CD4-positive, alpha-beta T cell (primary cell): ENCODE results near the gene MYH3. TPM values are rescaled to one million over a fixed set of nuclear protein-coding genes. Genes with fewer than 3 reads are reported as not detected.

Experiments used
- ATAC-seq: fragments of 200-7000 bp; cut with Tn5 transposase; one replicate; pipeline ENCODE4 v1.10.0; 2022; ENCODE audit warnings: mild to moderate bottlenecking; ENCODE audit not compliant: poor library complexity
- CTCF ChIA-PET: fragments of 350-600 bp; sonication (Branson Sonifier 250); formaldehyde crosslinking; loops from one replicate; lab custom pipeline; 2021; ENCODE audit warnings: antibody characterized with exemption, inconsistent platforms; lab: Charles Lee
- POLR2A ChIA-PET: fragments of 350-600 bp; sonication (Branson Sonifier 250); formaldehyde crosslinking; loops from one replicate; lab custom pipeline; 2021; ENCODE audit warnings: antibody characterized with exemption, inconsistent platforms; lab: Charles Lee
- DNase-seq, 14 experiments: peaks; one replicate each; pipeline ENCODE4 v3.0.0-alpha.2; 2013 to 2020; ENCODE audit warnings: mixed read lengths in 2 of 14
- H3K27ac ChIP-seq, 2 donors: one replicate each; pipeline versions ENCODE4 v1.5.1 to v1.7.0; 2013; ENCODE audit warnings: low read length in 2 of 2, low read depth in 1 of 2, mild to moderate bottlenecking in 1 of 2
- H3K27me3 ChIP-seq, 2 experiments: 1 replicate in 1 of 2; 2 replicates in 1 of 2; pipeline versions ENCODE4 v1.6.1 to v1.7.0; 2013; ENCODE audit warnings: low read length in 2 of 2, control low read depth in 1 of 2, mild to moderate bottlenecking in 1 of 2, moderate library complexity in 1 of 2; ENCODE audit not compliant: insufficient read depth in 2 of 2, control insufficient read depth in 1 of 2
- H3K36me3 ChIP-seq: one replicate; pipeline ENCODE4 v1.6.1; 2013; ENCODE audit warnings: low read length, control low read depth; ENCODE audit not compliant: insufficient read depth
- H3K4me1 ChIP-seq: one replicate; pipeline ENCODE4 v1.6.1; 2013; ENCODE audit warnings: low read length, control low read depth; ENCODE audit not compliant: insufficient read depth
- H3K4me3 ChIP-seq: one replicate; pipeline ENCODE4 v1.5.1; 2013; ENCODE audit warnings: mild to moderate bottlenecking, low read length, moderate library complexity
- H3K9me3 ChIP-seq, 2 experiments: 1 replicate in 1 of 2; 2 replicates in 1 of 2; pipeline versions ENCODE4 v1.6.1 to v1.7.0; 2013; ENCODE audit warnings: low read length in 2 of 2, mild to moderate bottlenecking in 2 of 2, control low read depth in 1 of 2, moderate library complexity in 1 of 2; ENCODE audit not compliant: control insufficient read depth in 1 of 2, insufficient read depth in 1 of 2
- H3K27ac Mint-ChIP-seq: one replicate; pipeline ENCODE4 v1.8.0; 2020; ENCODE audit warnings: mixed read lengths
- H3K27me3 Mint-ChIP-seq: one replicate; pipeline ENCODE4 v1.8.0; 2021; ENCODE audit warnings: mixed read lengths
- H3K36me3 Mint-ChIP-seq: one replicate; pipeline ENCODE4 v1.8.0; 2021; ENCODE audit warnings: low read depth, mixed read lengths
- H3K4me1 Mint-ChIP-seq: one replicate; pipeline ENCODE4 v1.8.0; 2021; ENCODE audit warnings: low read depth, mixed read lengths
- H3K4me3 Mint-ChIP-seq: one replicate; pipeline ENCODE4 v1.8.0; 2020; ENCODE audit warnings: mild to moderate bottlenecking, mixed read lengths
- H3K9me3 Mint-ChIP-seq: one replicate; pipeline ENCODE4 v1.8.0; 2020; ENCODE audit warnings: mixed read lengths
- intact Hi-C, 2 experiments: fragments of 100-400 bp; cut with DNase I in 1 of 2; cut with micrococcal nuclease in 1 of 2; formaldehyde crosslinking; loops; one replicate each; pipeline versions ENCODE4 v1.15.1 to v1.9.0; 2023 to 2025; cut with DNase I, micrococcal nuclease
- total RNA-seq, 174 experiments: library from RNA in 2 of 174; stranded (reverse) in 2 of 174; gene quantifications; one replicate each; pipeline ENCODE4 v1.2.3 and lab custom pipeline; 2021 to 2026
- TF ChIP-seq, protein P1 (sequence below): fragments of 200-600 bp; IDR thresholded peaks from one replicate; pipeline ENCODE4 v1.8.0; 2022; ENCODE audit warnings: antibody characterized with exemption, mild to moderate bottlenecking

MYH3 gene
- total RNA-seq, 2 experiments from 2014 or later, result 5.4 to 5.6 TPM

DNA sequence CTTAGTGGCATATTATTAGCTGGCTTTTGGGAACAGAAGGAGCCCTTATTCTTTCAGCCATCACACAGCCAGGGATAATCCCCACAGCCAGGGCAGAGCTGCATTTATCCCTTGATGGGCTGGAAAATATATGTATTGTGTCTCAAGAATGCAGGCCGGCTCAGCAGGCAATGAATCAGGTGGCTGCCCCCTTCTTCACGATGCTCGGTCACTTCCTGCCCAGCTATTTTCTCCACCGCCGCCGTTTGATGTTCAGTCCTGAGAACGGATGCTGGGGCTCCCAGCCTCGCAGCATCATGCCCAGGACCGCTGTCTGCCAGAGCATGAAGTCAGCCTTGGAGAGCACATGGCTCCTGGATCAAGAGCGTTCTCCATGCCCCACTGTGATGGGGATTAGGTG, 4.3 kb upstream of the MYH3 start:
- H3K9me3 Mint-ChIP-seq, result no peaks in the 10 kb centered on the region
- H3K4me3 Mint-ChIP-seq, result no peak overlapping the region
- no peaks in the 10 kb centered on the region for H3K36me3 ChIP-seq
- no peaks in the 10 kb centered on the region for H3K4me1 ChIP-seq
- no peaks in the 10 kb centered on the region for H3K27me3 ChIP-seq
- H3K4me1 Mint-ChIP-seq, result no peaks in the 10 kb centered on the region
- no peak for ATAC-seq
- ChIA-PET CTCF (interaction anchor here (0.8 kb wide), 1 partner anchor 15 kb away, joined by 3 read pairs; no protein-coding TSS in a partner anchor), POLR2A (no interaction called here)
- no peak overlapping the region for H3K27ac Mint-ChIP-seq
- no peaks in the 10 kb centered on the region for H3K27me3 Mint-ChIP-seq
- H3K4me3 ChIP-seq, result no peak overlapping the region
- intact Hi-C loops, result no loop called here
- no peak for DNase-seq
- H3K36me3 Mint-ChIP-seq, result peaks cover 30% of the 10 kb centered on the region
- TF ChIP-seq, protein P1, sequence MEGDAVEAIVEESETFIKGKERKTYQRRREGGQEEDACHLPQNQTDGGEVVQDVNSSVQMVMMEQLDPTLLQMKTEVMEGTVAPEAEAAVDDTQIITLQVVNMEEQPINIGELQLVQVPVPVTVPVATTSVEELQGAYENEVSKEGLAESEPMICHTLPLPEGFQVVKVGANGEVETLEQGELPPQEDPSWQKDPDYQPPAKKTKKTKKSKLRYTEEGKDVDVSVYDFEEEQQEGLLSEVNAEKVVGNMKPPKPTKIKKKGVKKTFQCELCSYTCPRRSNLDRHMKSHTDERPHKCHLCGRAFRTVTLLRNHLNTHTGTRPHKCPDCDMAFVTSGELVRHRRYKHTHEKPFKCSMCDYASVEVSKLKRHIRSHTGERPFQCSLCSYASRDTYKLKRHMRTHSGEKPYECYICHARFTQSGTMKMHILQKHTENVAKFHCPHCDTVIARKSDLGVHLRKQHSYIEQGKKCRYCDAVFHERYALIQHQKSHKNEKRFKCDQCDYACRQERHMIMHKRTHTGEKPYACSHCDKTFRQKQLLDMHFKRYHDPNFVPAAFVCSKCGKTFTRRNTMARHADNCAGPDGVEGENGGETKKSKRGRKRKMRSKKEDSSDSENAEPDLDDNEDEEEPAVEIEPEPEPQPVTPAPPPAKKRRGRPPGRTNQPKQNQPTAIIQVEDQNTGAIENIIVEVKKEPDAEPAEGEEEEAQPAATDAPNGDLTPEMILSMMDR, result no peak
- H3K9me3 ChIP-seq, result no peaks in the 10 kb centered on the region
- no peak overlapping the region for H3K27ac ChIP-seq

DNA sequence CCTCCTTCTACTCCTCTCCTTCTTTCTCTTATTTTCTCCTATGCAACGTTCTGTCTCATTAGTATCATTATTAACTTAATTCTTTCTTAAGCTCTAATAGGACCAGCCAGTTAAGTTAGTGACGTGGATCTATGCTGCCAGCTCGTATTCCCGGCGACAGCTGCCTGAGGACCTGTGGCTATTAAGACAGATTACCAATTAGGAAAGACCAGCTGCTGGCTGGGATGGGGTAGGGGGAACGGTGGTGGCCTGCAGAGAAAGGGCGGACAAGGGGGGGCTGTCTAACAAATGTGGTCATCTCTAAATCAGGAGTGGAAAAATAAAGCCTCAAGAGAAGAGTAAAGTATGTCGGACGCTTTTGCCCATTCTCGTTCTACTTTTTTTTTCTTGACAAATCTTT, 770 bp upstream of the MYH3 start:
- H3K27ac Mint-ChIP-seq, result no peak overlapping the region
- no peaks in the 10 kb centered on the region for H3K27me3 Mint-ChIP-seq
- peaks cover 22% of the 10 kb centered on the region for H3K36me3 Mint-ChIP-seq
- Histone ChIP-seq H3K27me3 (no peaks in the 10 kb centered on the region), H3K4me3 (no peak overlapping the region), H3K4me1 (peaks cover 8% of the 10 kb centered on the region), H3K9me3 (no peaks in the 10 kb centered on the region), H3K27ac (no peak overlapping the region), H3K36me3 (no peaks in the 10 kb centered on the region)
- H3K9me3 Mint-ChIP-seq, result no peaks in the 10 kb centered on the region
- H3K4me1 Mint-ChIP-seq, result peaks cover 16% of the 10 kb centered on the region
- DNase-seq, result no peak
- no peak for ATAC-seq
- CTCF ChIA-PET, result interaction anchor here (1.4 kb wide), 1 partner anchor 12 kb away, joined by 3 read pairs; no protein-coding TSS in a partner anchor
- POLR2A ChIA-PET, result no interaction called here
- intact Hi-C loops, result no loop called here
- TF ChIP-seq, protein P1, result no peak
- H3K4me3 Mint-ChIP-seq, result no peak overlapping the region

DNA sequence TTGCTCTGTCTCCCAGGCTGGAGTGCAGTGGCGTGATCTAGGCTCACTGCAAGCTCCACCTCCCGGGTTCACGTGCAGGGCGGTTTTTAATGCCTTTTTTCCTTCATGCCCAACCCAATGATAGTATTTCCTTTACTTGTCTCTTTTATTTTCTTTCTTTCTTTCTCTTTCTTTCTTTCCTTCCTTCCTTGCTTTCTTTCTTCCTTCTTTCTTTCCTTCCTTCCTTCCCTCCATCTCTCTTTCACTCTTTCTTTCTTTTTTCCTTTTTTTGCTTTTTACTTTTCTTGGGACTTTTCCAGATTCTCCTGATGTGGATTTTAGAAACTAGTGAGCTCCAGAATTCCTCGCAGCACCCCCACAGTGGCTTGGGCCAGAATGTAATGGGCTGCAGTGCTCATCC, 3.1 kb downstream of the MYH3 start:
- Mint-ChIP-seq H3K27ac (no peak overlapping the region), H3K4me3 (no peak overlapping the region), H3K4me1 (peaks cover 18% of the 10 kb centered on the region), H3K36me3 (peaks cover 7% of the 10 kb centered on the region), H3K9me3 (no peaks in the 10 kb centered on the region), H3K27me3 (no peaks in the 10 kb centered on the region)
- TF ChIP-seq, protein P1, result no peak
- H3K27ac ChIP-seq, result no peak overlapping the region
- H3K27me3 ChIP-seq, result no peaks in the 10 kb centered on the region
- ChIA-PET CTCF (no interaction called here), POLR2A (no interaction called here)
- ATAC-seq (no peak), DNase-seq (no peak)
- H3K9me3 ChIP-seq, result no peaks in the 10 kb centered on the region
- peaks cover 9% of the 10 kb centered on the region for H3K4me1 ChIP-seq
- H3K36me3 ChIP-seq, result no peaks in the 10 kb centered on the region
- H3K4me3 ChIP-seq, result no peak overlapping the region
- intact Hi-C loops, result no loop called here
